Neural cell (in vitro differentiated cells): ENCODE measurements around the gene UVRAG. TPM values are rescaled to one million over a fixed set of nuclear protein-coding genes. Genes with fewer than 3 reads are reported as not detected.

Source experiments
- H2AFZ ChIP-seq: fragments of 200-600, 300-800 bp; sonication (generic), shearing (Covaris generic); 2 replicates; pipeline ENCODE4 v1.6.0; 2014; ENCODE audit warnings: low read depth, mild to moderate bottlenecking, antibody characterized with exemption, low read length, moderate library complexity
- H3F3A ChIP-seq: fragments of 200-600 bp; shearing (Covaris generic); 2 replicates; pipeline ENCODE4 v1.6.1; 2016; ENCODE audit warnings: mild to moderate bottlenecking, moderate library complexity, mixed read lengths, antibody characterized with exemption, low read length; ENCODE audit not compliant: insufficient read depth, poor library complexity, severe bottlenecking
- H3K27ac ChIP-seq: fragments of 200-600, 300-800 bp; sonication (generic), shearing (Covaris generic); 2 replicates; pipeline ENCODE4 v1.5.1; 2014; ENCODE audit warnings: mild to moderate bottlenecking, low read length, moderate library complexity
- H3K27me3 ChIP-seq: fragments of 300-800, 200-600 bp; sonication (generic), shearing (Covaris generic); 2 replicates; pipeline ENCODE4 v1.6.0; 2014; ENCODE audit warnings: mild to moderate bottlenecking, low read depth, low read length, moderate library complexity; ENCODE audit not compliant: insufficient read depth
- H3K36me3 ChIP-seq: fragments of 300-800, 200-600 bp; sonication (generic), shearing (Covaris generic); 2 replicates; pipeline ENCODE4 v1.5.1; 2014; ENCODE audit warnings: mild to moderate bottlenecking, antibody characterized with exemption, low read length, moderate library complexity; ENCODE audit not compliant: insufficient read depth
- H3K4me2 ChIP-seq: fragments of 300-800, 200-600 bp; sonication (generic), shearing (Covaris generic); 2 replicates; pipeline ENCODE4 v1.6.0; 2014; ENCODE audit warnings: mild to moderate bottlenecking, low read length
- H3K4me3 ChIP-seq: fragments of 300-800, 200-600 bp; sonication (generic), shearing (Covaris generic); 2 replicates; pipeline ENCODE4 v1.5.1; 2014; ENCODE audit warnings: mild to moderate bottlenecking, low read length, moderate library complexity
- H3K79me2 ChIP-seq: fragments of 200-600 bp; shearing (Covaris generic); replicated peaks from 2 replicates; pipeline ENCODE4 v1.6.0; 2014; ENCODE audit warnings: mild to moderate bottlenecking, low read length, moderate library complexity; ENCODE audit not compliant: insufficient read depth
- H3K9ac ChIP-seq: fragments of 300-800, 200-600 bp; sonication (generic), shearing (Covaris generic); 2 replicates; pipeline ENCODE4 v1.6.1; 2016; ENCODE audit warnings: mild to moderate bottlenecking, low read length, mixed read lengths
- H3K9me2 ChIP-seq: fragments of 200-600 bp; shearing (Covaris generic); 2 replicates; pipeline ENCODE4 v1.6.1; 2016; ENCODE audit warnings: mild to moderate bottlenecking, low read length, mixed read lengths; ENCODE audit not compliant: insufficient read depth
- H3K9me3 ChIP-seq: fragments of 200-600, 300-800 bp; sonication (generic), shearing (Covaris generic); 2 replicates; pipeline ENCODE4 v1.6.1; 2016; ENCODE audit warnings: mild to moderate bottlenecking, mixed run types, low read length, moderate library complexity, mixed read lengths
- H4K20me1 ChIP-seq: fragments of 200-600 bp; shearing (Covaris generic); 2 replicates; pipeline ENCODE4 v1.6.1; 2016; ENCODE audit warnings: mild to moderate bottlenecking, mixed run types; ENCODE audit not compliant: insufficient read depth
- EP300 ChIP-seq: fragments of 450-650 bp; conservative IDR thresholded peaks from 2 replicates; pipeline ENCODE4 v1.6.1; 2014; ENCODE audit warnings: antibody characterized with exemption, mild to moderate bottlenecking, moderate library complexity; ENCODE audit not compliant: poor library complexity, severe bottlenecking
- EZH2 ChIP-seq: fragments of 200-600, 300-800 bp; shearing (Covaris generic), sonication (generic); IDR thresholded peaks from 2 replicates; pipeline ENCODE4 v1.6.1; 2014; ENCODE audit warnings: antibody characterized with exemption, low read length, borderline replicate concordance, mild to moderate bottlenecking; ENCODE audit not compliant: insufficient read depth, poor library complexity, severe bottlenecking
- MXI1 ChIP-seq: fragments of 450-650 bp; conservative IDR thresholded peaks from 2 replicates; pipeline ENCODE4 v1.6.1; 2014; ENCODE audit warnings: antibody characterized with exemption, mild to moderate bottlenecking; ENCODE audit not compliant: poor library complexity, severe bottlenecking
- POLR2AphosphoS5 ChIP-seq: IDR thresholded peaks from 2 replicates; pipeline ENCODE4 v1.6.1; 2012
- RAD21 ChIP-seq: fragments of 450-650 bp; conservative IDR thresholded peaks from 2 replicates; pipeline ENCODE4 v1.6.1; 2014; ENCODE audit warnings: antibody characterized with exemption, mild to moderate bottlenecking, moderate library complexity
- SMC3 ChIP-seq: fragments of 450-650 bp; conservative IDR thresholded peaks from 2 replicates; pipeline ENCODE4 v1.6.1; 2014; ENCODE audit warnings: antibody characterized with exemption, mild to moderate bottlenecking, moderate library complexity; ENCODE audit not compliant: poor library complexity
- TAF1 ChIP-seq: IDR thresholded peaks from 2 replicates; pipeline ENCODE4 v1.6.1; 2012; ENCODE audit warnings: low read depth
- polyA plus RNA-seq: library from polyadenylated mRNA; depleted of rRNA; stranded (reverse); fragments of >200 nt; gene quantifications from 2 replicates; pipeline ENCODE4 v1.2.3, GENCODE V29; 2014
- TF ChIP-seq, protein P1 (sequence below): fragments of 450-650 bp; IDR thresholded peaks from 2 replicates; pipeline ENCODE4 v1.5.1; 2014; ENCODE audit warnings: antibody characterized with exemption, mild to moderate bottlenecking, moderate library complexity; ENCODE audit not compliant: poor library complexity, severe bottlenecking
- TF ChIP-seq, protein P2 (sequence below): IDR thresholded peaks from 2 replicates; pipeline ENCODE4 v1.6.1; 2012; ENCODE audit warnings: borderline replicate concordance

UVRAG gene
- polyA plus RNA-seq, 1 donor from 2014 or later = 31.6 TPM

DNA sequence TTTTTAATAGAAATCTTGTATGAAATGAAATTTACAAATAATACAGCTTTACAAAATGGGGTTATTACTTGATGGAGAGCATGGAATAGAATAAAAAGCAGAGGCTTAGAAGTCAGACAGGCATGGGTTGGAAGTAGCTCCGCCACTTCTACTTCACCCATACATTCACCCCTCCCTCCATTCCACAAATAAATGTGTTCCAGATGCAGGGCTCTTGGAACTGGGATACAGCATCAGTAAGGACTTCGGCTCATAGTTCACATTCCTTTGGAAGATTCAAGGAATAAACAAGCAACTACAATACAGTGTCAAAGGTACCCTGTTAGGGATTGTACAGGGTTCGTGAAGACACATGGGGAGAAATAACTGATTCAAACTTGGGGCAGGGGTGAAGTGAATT lies 234.5 kb downstream of the UVRAG start:
- H3K4me3 ChIP-seq = no peak overlapping the region
- no peak overlapping the region for H3K9ac ChIP-seq
- no peaks in the 10 kb centered on the region for H4K20me1 ChIP-seq
- H3F3A ChIP-seq = no peaks in the 10 kb centered on the region
- H3K27me3 ChIP-seq = no peaks in the 10 kb centered on the region
- H3K36me3 ChIP-seq = no peaks in the 10 kb centered on the region
- H3K9me2 ChIP-seq = no peaks in the 10 kb centered on the region
- no peak for TF ChIP-seq MXI1
- no peak for TF ChIP-seq RAD21
- TF ChIP-seq POLR2AphosphoS5 = no peak
- TF ChIP-seq, protein P1, sequence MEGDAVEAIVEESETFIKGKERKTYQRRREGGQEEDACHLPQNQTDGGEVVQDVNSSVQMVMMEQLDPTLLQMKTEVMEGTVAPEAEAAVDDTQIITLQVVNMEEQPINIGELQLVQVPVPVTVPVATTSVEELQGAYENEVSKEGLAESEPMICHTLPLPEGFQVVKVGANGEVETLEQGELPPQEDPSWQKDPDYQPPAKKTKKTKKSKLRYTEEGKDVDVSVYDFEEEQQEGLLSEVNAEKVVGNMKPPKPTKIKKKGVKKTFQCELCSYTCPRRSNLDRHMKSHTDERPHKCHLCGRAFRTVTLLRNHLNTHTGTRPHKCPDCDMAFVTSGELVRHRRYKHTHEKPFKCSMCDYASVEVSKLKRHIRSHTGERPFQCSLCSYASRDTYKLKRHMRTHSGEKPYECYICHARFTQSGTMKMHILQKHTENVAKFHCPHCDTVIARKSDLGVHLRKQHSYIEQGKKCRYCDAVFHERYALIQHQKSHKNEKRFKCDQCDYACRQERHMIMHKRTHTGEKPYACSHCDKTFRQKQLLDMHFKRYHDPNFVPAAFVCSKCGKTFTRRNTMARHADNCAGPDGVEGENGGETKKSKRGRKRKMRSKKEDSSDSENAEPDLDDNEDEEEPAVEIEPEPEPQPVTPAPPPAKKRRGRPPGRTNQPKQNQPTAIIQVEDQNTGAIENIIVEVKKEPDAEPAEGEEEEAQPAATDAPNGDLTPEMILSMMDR = no peak
- TF ChIP-seq EP300 = no peak
- TF ChIP-seq, protein P2, sequence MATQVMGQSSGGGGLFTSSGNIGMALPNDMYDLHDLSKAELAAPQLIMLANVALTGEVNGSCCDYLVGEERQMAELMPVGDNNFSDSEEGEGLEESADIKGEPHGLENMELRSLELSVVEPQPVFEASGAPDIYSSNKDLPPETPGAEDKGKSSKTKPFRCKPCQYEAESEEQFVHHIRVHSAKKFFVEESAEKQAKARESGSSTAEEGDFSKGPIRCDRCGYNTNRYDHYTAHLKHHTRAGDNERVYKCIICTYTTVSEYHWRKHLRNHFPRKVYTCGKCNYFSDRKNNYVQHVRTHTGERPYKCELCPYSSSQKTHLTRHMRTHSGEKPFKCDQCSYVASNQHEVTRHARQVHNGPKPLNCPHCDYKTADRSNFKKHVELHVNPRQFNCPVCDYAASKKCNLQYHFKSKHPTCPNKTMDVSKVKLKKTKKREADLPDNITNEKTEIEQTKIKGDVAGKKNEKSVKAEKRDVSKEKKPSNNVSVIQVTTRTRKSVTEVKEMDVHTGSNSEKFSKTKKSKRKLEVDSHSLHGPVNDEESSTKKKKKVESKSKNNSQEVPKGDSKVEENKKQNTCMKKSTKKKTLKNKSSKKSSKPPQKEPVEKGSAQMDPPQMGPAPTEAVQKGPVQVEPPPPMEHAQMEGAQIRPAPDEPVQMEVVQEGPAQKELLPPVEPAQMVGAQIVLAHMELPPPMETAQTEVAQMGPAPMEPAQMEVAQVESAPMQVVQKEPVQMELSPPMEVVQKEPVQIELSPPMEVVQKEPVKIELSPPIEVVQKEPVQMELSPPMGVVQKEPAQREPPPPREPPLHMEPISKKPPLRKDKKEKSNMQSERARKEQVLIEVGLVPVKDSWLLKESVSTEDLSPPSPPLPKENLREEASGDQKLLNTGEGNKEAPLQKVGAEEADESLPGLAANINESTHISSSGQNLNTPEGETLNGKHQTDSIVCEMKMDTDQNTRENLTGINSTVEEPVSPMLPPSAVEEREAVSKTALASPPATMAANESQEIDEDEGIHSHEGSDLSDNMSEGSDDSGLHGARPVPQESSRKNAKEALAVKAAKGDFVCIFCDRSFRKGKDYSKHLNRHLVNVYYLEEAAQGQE = no peak
- TF ChIP-seq TAF1 = no peak
- TF ChIP-seq SMC3 = no peak
- TF ChIP-seq EZH2 = no peak
- no peaks in the 10 kb centered on the region for H3K9me3 ChIP-seq
- no peak overlapping the region for H2AFZ ChIP-seq
- H3K79me2 ChIP-seq = no peaks in the 10 kb centered on the region
- H3K4me2 ChIP-seq = no peak overlapping the region
- no peak overlapping the region for H3K27ac ChIP-seq

DNA sequence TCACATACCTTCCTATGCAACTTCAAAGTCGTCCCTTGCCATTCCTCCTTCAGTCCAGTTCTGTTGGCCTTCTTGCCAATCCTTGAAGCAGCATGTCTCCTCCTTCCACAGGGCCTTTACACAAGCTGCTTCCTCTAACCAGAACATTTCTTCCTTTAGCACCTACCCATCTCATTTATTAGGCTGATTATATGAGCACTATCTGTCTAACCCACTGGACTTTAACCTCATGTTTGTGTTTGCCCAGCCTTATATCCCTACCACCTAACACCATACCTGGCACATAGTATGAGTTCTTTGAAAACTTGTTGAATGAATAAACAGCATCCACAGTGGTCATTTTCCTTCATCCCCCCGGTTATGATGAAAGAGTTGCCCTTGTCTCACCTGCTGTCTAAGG lies 236.9 kb downstream of the UVRAG start:
- no peaks in the 10 kb centered on the region for H3K27me3 ChIP-seq
- no peaks in the 10 kb centered on the region for H3K79me2 ChIP-seq
- no peak overlapping the region for H2AFZ ChIP-seq
- no peaks in the 10 kb centered on the region for H3K9me3 ChIP-seq
- no peak overlapping the region for H3K4me2 ChIP-seq
- no peaks in the 10 kb centered on the region for H3K9me2 ChIP-seq
- no peak overlapping the region for H3K9ac ChIP-seq
- H3F3A ChIP-seq = no peaks in the 10 kb centered on the region
- H3K27ac ChIP-seq = no peak overlapping the region
- TF ChIP-seq, protein P2 = no peak
- TF ChIP-seq EZH2 = no peak
- no peak for TF ChIP-seq TAF1
- TF ChIP-seq MXI1 = no peak
- TF ChIP-seq, protein P1 = no peak
- TF ChIP-seq SMC3 = no peak
- no peaks in the 10 kb centered on the region for H3K36me3 ChIP-seq
- H4K20me1 ChIP-seq = no peaks in the 10 kb centered on the region
- H3K4me3 ChIP-seq = no peak overlapping the region
